Measurements from ENCODE around the gene LRRC42. TPM values are rescaled to one million over a fixed set of nuclear protein-coding genes. Genes with fewer than 3 reads are reported as not detected.

The LRRC42 gene
- total and polyA plus RNA-seq, 2 experiments from 2014 or later: 39.3 to 49.6 TPM

GRCh38 chr1:53931523-53931922, 14.6 kb upstream of the LRRC42 start:
- H3K27ac ChIP-seq: no peak overlapping the region
- no peak for TF ChIP-seq CTCF (IDR thresholded peaks at IDR 0.05; ENCODE audit: low read depth, low read length)
- H3K4me3 ChIP-seq: no peak overlapping the region
- H3K9me3 ChIP-seq (ENCODE audit: low read depth): no peaks in the 10 kb centered on the region
- H3K27me3 ChIP-seq: no peaks in the 10 kb centered on the region
- H3K36me3 ChIP-seq: no peaks in the 10 kb centered on the region
- no peak for DNase-seq (ENCODE audit: low read depth in 1 of 2, low spot score in 1 of 2)
- no peaks in the 10 kb centered on the region for H3K4me1 ChIP-seq (ENCODE audit: low read depth)

- Histone ChIP-seq H3K9me3 (ENCODE audit: low read depth) (no peaks in the 10 kb centered on the region), H3K27ac (no peak overlapping the region), H3K4me3 (no peak overlapping the region), H3K36me3 (no peaks in the 10 kb centered on the region), H3K27me3 (no peaks in the 10 kb centered on the region), H3K4me1 (ENCODE audit: low read depth) (no peaks in the 10 kb centered on the region)
- no peak for TF ChIP-seq CTCF (IDR thresholded peaks at IDR 0.05; ENCODE audit: low read depth, low read length)
- no peak for DNase-seq (ENCODE audit: low read depth in 1 of 2, low spot score in 1 of 2)
Measured at GRCh38 chr1:53934170-53934765, 11.9 kb upstream of the LRRC42 start.

- TF ChIP-seq CTCF (IDR thresholded peaks at IDR 0.05; ENCODE audit: low read depth, low read length): no peak
- H3K27me3 ChIP-seq: no peaks in the 10 kb centered on the region
- H3K36me3 ChIP-seq: no peaks in the 10 kb centered on the region
- no peak for DNase-seq (ENCODE audit: low read depth in 1 of 2, low spot score in 1 of 2)
- no peaks in the 10 kb centered on the region for H3K4me1 ChIP-seq (ENCODE audit: low read depth)
- no peak overlapping the region for H3K27ac ChIP-seq
- no peak overlapping the region for H3K4me3 ChIP-seq
- H3K9me3 ChIP-seq (ENCODE audit: low read depth): no peaks in the 10 kb centered on the region
Measured at GRCh38 chr1:53936430-53936829, 9.7 kb upstream of the LRRC42 start.

- Histone ChIP-seq H3K4me3 (no peak overlapping the region), H3K27ac (no peak overlapping the region), H3K9me3 (ENCODE audit: low read depth) (no peaks in the 10 kb centered on the region), H3K27me3 (no peaks in the 10 kb centered on the region), H3K36me3 (no peaks in the 10 kb centered on the region), H3K4me1 (ENCODE audit: low read depth) (no peaks in the 10 kb centered on the region)
- DNase-seq (ENCODE audit: low read depth in 1 of 2, low spot score in 1 of 2): no peak
- TF ChIP-seq CTCF (IDR thresholded peaks at IDR 0.05; ENCODE audit: low read depth, low read length): no peak
Measured at GRCh38 chr1:53938136-53938830, 7.9 kb upstream of the LRRC42 start.

GRCh38 chr1:53942127-53942957, 3.8 kb upstream of the LRRC42 start:
- H3K27ac ChIP-seq: no peak overlapping the region
- H3K4me1 ChIP-seq (ENCODE audit: low read depth): peaks cover 3% of the 10 kb centered on the region
- H3K9me3 ChIP-seq (ENCODE audit: low read depth): no peaks in the 10 kb centered on the region
- TF ChIP-seq CTCF (IDR thresholded peaks at IDR 0.05; ENCODE audit: low read depth, low read length): no peak
- H3K36me3 ChIP-seq: no peaks in the 10 kb centered on the region
- H3K4me3 ChIP-seq: no peak overlapping the region
- DNase-seq (ENCODE audit: low read depth in 1 of 2, low spot score in 1 of 2): no peak
- no peaks in the 10 kb centered on the region for H3K27me3 ChIP-seq
